Measurements from ENCODE around the gene SPACA9. TPM values are rescaled to one million over a fixed set of nuclear protein-coding genes. Genes with fewer than 3 reads are reported as not detected.
A peak's percentile ranks its signal among the peaks of the same experiment; 100 is the strongest.

Gene SPACA9
- total and polyA plus RNA-seq, 11 donors = 1.6 to 6.9 (median 4.6) TPM

DNA sequence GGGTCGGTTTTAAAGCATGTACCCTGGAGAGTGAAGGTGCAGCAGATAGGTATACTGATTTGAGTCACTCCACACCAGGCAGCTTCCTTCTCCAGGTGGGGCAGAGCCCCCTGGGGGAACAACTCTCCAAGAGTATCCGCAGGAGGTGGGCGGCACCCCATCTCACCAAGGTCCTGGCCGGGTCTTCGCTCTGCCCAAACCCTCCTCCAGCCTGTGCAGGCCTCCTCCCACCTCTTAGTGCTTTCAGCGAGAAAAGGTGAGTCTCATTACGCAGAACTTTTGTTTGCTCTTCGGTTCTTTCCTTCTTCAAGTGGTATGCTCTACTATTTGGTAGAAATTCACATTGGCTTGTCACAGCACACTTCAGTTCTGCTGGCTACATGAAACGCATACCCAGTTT lies 13.7 kb downstream of the SPACA9 start:
- 72 to 77% (median 75%) methylated on average over 9 of the region's 9 CpGs for WGBS, 4 donors
- Histone ChIP-seq H3K27ac (no peak overlapping the region), H3K36me3 (peaks cover 0 to 82% (median 40%) of the 10 kb centered on the region in 9 donors), H3K4me3 (no peak overlapping the region), H3K9me3 (no peaks in the 10 kb centered on the region), H3K27me3 (no peaks in the 10 kb centered on the region), H3K4me1 (peaks cover 0 to 10% (median 4%) of the 10 kb centered on the region in 12 donors)
- no peak for DNase-seq
- intact Hi-C loops (cut with DNase I) = loop anchor here in 1 of 10 donors (10.0 kb wide), 1 partner anchor 78 kb away; no protein-coding TSS in a partner anchor
- TF ChIP-seq POLR2A (IDR thresholded peaks at IDR 0.05) = no peak
- TF ChIP-seq, protein P1, sequence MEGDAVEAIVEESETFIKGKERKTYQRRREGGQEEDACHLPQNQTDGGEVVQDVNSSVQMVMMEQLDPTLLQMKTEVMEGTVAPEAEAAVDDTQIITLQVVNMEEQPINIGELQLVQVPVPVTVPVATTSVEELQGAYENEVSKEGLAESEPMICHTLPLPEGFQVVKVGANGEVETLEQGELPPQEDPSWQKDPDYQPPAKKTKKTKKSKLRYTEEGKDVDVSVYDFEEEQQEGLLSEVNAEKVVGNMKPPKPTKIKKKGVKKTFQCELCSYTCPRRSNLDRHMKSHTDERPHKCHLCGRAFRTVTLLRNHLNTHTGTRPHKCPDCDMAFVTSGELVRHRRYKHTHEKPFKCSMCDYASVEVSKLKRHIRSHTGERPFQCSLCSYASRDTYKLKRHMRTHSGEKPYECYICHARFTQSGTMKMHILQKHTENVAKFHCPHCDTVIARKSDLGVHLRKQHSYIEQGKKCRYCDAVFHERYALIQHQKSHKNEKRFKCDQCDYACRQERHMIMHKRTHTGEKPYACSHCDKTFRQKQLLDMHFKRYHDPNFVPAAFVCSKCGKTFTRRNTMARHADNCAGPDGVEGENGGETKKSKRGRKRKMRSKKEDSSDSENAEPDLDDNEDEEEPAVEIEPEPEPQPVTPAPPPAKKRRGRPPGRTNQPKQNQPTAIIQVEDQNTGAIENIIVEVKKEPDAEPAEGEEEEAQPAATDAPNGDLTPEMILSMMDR (IDR thresholded peaks at IDR 0.05) = no peak
- no peak for ATAC-seq

DNA sequence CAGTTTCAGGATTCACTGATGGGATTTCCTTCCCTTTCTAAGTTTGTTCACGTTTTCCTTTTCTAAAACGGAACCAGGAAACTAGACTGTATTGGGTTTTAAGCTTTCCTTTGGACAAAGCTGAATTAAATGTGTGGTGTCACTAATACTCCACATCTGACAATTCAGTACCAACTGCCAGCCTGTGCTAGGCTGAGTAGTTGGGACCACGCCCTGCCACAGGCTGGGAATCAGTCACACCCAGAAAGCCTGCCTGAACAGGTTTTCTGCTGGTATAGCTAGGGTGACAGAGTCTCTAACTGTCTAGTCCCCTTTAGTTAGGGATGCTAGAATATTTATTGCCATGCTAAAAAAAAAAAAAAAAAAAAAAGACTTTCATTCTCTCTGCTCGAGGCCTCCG lies 15.6 kb downstream of the SPACA9 start:
- H3K27ac ChIP-seq = no peak overlapping the region
- no peaks in the 10 kb centered on the region for H3K9me3 ChIP-seq
- TF ChIP-seq POLR2A (IDR thresholded peaks at IDR 0.05) = no peak
- TF ChIP-seq, protein P1 (IDR thresholded peaks at IDR 0.05) = no peak
- DNase-seq (no peak), ATAC-seq (no peak)
- 83 to 88% (median 85%) methylated on average over 5 of the region's 5 CpGs for WGBS, 4 donors
- no peaks in the 10 kb centered on the region for H3K27me3 ChIP-seq
- H3K4me1 ChIP-seq = peaks cover 0 to 10% (median 4%) of the 10 kb centered on the region in 12 donors
- peaks cover 0 to 93% (median 58%) of the 10 kb centered on the region in 9 donors for H3K36me3 ChIP-seq
- intact Hi-C loops (cut with DNase I) = loop anchor here in 1 of 10 donors (10.0 kb wide), 1 partner anchor 80 kb away; no protein-coding TSS in a partner anchor
- H3K4me3 ChIP-seq = no peak overlapping the region

DNA sequence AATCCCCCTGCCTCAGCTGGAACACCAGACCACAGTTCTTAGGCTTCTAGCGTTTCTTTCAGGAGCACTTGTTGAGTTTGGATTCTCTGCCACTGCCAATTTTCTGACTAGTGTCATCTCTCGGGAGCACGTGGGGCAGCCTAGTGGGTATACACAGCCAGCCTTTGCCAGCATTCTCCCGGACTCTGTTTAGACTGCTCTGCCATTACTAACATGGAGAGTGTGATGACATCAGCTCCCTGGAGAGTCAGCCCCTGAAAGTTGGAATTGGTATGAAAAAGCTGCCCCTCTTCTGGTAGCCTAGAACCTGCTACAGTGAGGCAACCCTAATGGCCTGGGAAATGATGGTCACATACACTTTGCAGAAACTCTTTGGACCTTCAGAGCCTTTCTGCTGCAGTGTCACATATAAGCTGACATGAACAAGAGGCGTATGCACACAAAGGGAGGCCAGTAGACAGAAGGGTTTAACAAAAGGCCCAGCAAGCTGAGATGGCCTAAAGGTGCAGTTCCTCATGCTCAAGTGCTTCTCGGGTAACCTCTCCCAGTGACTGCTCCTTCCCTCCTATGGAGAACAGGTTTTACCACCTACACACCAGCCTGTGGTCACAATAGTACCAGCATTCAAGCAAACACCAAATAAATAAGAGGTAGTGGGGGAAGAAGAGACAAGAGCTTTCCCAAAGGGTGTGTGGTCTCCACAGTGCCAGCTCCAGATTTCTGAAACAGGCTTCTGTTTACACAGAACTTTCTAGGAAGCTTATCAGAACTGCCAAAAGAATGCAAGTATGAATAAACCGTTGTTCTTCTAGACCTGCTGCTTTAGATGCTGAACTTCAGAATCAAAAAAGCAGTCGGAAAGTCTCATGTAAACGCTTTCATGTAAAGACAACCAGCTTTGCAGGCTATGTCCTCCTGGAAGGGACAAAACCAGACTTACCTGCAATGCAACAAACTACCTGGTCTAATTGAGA lies 16.5 kb downstream of the SPACA9 start:
- WGBS, 4 donors = 73 to 81% (median 80%) methylated on average over 9 of the region's 9 CpGs
- peak in 1 of 4 donors; percentile 44 for ATAC-seq
- no peak for DNase-seq
- H3K4me3 ChIP-seq = no peak overlapping the region
- TF ChIP-seq, protein P1 (IDR thresholded peaks at IDR 0.05) = no peak
- TF ChIP-seq POLR2A (IDR thresholded peaks at IDR 0.05) = no peak
- no peak overlapping the region for H3K27ac ChIP-seq
- no peaks in the 10 kb centered on the region for H3K27me3 ChIP-seq
- H3K4me1 ChIP-seq = peaks cover 0 to 10% (median 4%) of the 10 kb centered on the region in 12 donors
- intact Hi-C loops (cut with DNase I) = loop anchor here in 1 of 10 donors (10.0 kb wide), 1 partner anchor 80 kb away; no protein-coding TSS in a partner anchor
- H3K9me3 ChIP-seq = no peaks in the 10 kb centered on the region
- peaks cover 0 to 96% (median 66%) of the 10 kb centered on the region in 9 donors for H3K36me3 ChIP-seq

DNA sequence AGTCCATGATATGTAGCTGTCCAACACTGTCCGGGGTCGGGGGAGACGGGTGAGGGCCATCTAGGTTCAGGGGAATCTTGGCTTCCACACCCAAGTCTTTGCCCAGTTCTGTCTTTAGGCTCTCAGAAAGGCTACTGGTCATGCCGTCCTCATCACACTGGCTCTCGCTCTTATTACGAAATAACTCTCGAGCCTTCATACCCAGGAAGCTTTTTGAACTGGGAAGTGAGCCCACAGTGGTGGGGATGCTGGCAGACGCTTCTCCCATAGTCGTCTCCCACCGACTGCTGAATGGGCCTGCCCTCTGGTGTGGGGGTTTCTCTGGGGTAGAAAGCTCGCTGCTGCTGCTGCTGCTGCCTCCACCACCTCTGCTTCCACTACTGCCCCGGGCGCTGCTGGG lies 17.6 kb downstream of the SPACA9 start:
- Histone ChIP-seq H3K9me3 (no peaks in the 10 kb centered on the region), H3K27me3 (no peaks in the 10 kb centered on the region), H3K27ac (no peak overlapping the region), H3K4me1 (peaks cover 0 to 10% (median 4%) of the 10 kb centered on the region in 12 donors), H3K36me3 (peaks cover 0 to 97% (median 77%) of the 10 kb centered on the region in 9 donors), H3K4me3 (no peak overlapping the region)
- ATAC-seq = no peak
- no peak for TF ChIP-seq POLR2A (IDR thresholded peaks at IDR 0.05)
- TF ChIP-seq, protein P1 (IDR thresholded peaks at IDR 0.05) = no peak
- intact Hi-C loops (cut with DNase I) = loop anchor here in 1 of 10 donors (10.0 kb wide), 1 partner anchor 81 kb away; no protein-coding TSS in a partner anchor
- DNase-seq = no peak
- 90 to 97% (median 92%) methylated on average over 10 to 13 of the region's 13 CpGs for WGBS, 4 donors
